Stimulated activated CD4-positive, alpha-beta T cell treated with anti-CD3 and anti-CD28 coated beads, TNF-alpha, amount 100 ng/mL, for 24 hours (primary cell): ENCODE measurements around the gene IL10.

Experiments
- DNase-seq, 3 experiments: peaks; one replicate each; pipeline ENCODE4 v3.0.0-alpha.2; 2020; ENCODE audit warnings: low read depth in 3 of 3

Gene IL10

GRCh38 chr1:206772243-206772937 is at the start of gene IL10:
Gene IL10, minus strand, starts transcription at chr1:206772494. Its CDS starts 59 bp downstream, at chr1:206772435.
- no peak for DNase-seq

- no peak for DNase-seq
These were observed 49.2 kb upstream of the IL10 start for GRCh38 chr1:206821493-206821892.

GRCh38 chr1:206816390-206817287 is 44.3 kb upstream of the IL10 start:
- peak in 1 of 3 experiments; percentile 24 for DNase-seq

- DNase-seq = no peak
These were observed 42.5 kb upstream of the IL10 start for GRCh38 chr1:206814716-206815341.

- DNase-seq = no peak
These were observed 40.2 kb upstream of the IL10 start for GRCh38 chr1:206812471-206812870.

GRCh38 chr1:206809504-206810084 is 37.3 kb upstream of the IL10 start:
- peak in 1 of 3 experiments; percentile 33 for DNase-seq

GRCh38 chr1:206808615-206809014 is 36.3 kb upstream of the IL10 start:
- DNase-seq = no peak

GRCh38 chr1:206805357-206805756 is 33.1 kb upstream of the IL10 start:
- DNase-seq = no peak

GRCh38 chr1:206804156-206804737 is 32.0 kb upstream of the IL10 start:
- DNase-seq = no peak

GRCh38 chr1:206803221-206803730 is 31.0 kb upstream of the IL10 start:
- DNase-seq = peak; percentile 42 to 67 (median 66)

- DNase-seq = no peak
These were observed 30.1 kb upstream of the IL10 start for GRCh38 chr1:206802401-206802800.

- DNase-seq = no peak
These were observed 29.2 kb upstream of the IL10 start for GRCh38 chr1:206801467-206801866.

GRCh38 chr1:206800891-206801290 is 28.6 kb upstream of the IL10 start:
- no peak for DNase-seq

GRCh38 chr1:206800411-206800810 is 28.1 kb upstream of the IL10 start:
- DNase-seq = no peak

- DNase-seq = no peak
These were observed 27.0 kb upstream of the IL10 start for GRCh38 chr1:206799311-206799710.

GRCh38 chr1:206798384-206798996 is 26.2 kb upstream of the IL10 start:
- no peak for DNase-seq

GRCh38 chr1:206797534-206798383 is 25.5 kb upstream of the IL10 start:
- no peak for DNase-seq

GRCh38 chr1:206796981-206797402 is 24.7 kb upstream of the IL10 start:
- DNase-seq = no peak

GRCh38 chr1:206796116-206796515 is 23.8 kb upstream of the IL10 start:
- DNase-seq = no peak

GRCh38 chr1:206794294-206794908 is 22.1 kb upstream of the IL10 start:
- DNase-seq = peak in 2 of 3 experiments; percentile 38 to 65
